Astrocyte (in vitro differentiated cells and primary cell): ENCODE measurements around the gene DNAL1. TPM values are rescaled to one million over a fixed set of nuclear protein-coding genes. Genes with fewer than 3 reads are reported as not detected.

Experiments used
- DNase-seq: peaks from one replicate; pipeline ENCODE4 v3.0.0-alpha.2; 2010; ENCODE audit warnings: low read depth
- FAIRE-seq: peaks from 2 replicates; lab custom pipeline; 2011; peaks lifted over from hg19 to GRCh38; lab: Jason Lieb, UNC
- H2AFZ ChIP-seq: 2 replicates; pipeline ENCODE4 v1.6.0; 2012; ENCODE audit warnings: low read depth, low read length, inconsistent platforms
- H3K27ac ChIP-seq: 2 replicates; pipeline ENCODE4 v1.5.1; 2011; ENCODE audit warnings: low read depth, low read length, inconsistent platforms
- H3K27me3 ChIP-seq: 2 replicates; pipeline ENCODE4 v1.6.0; 2011; ENCODE audit warnings: low read length, inconsistent platforms; ENCODE audit not compliant: insufficient read depth
- H3K36me3 ChIP-seq: 2 replicates; pipeline ENCODE4 v1.5.1; 2011; ENCODE audit warnings: low read length, inconsistent platforms; ENCODE audit not compliant: insufficient read depth
- H3K4me1 ChIP-seq: 2 replicates; pipeline ENCODE4 v1.5.1; 2011; ENCODE audit warnings: low read length, inconsistent platforms; ENCODE audit not compliant: insufficient read depth
- H3K4me2 ChIP-seq: 2 replicates; pipeline ENCODE4 v1.6.0; 2012; ENCODE audit warnings: low read length, inconsistent platforms
- H3K4me3 ChIP-seq: 2 replicates; pipeline ENCODE4 v1.5.1; 2011; ENCODE audit warnings: low read depth, mild to moderate bottlenecking, low read length, inconsistent platforms; ENCODE audit not compliant: insufficient read depth
- H3K79me2 ChIP-seq: 2 replicates; pipeline ENCODE4 v1.6.0; 2012; ENCODE audit warnings: mild to moderate bottlenecking, low read length, inconsistent platforms; ENCODE audit not compliant: insufficient read depth
- H3K9ac ChIP-seq: 2 replicates; pipeline ENCODE4 v1.6.0; 2012; ENCODE audit warnings: mild to moderate bottlenecking, low read length, inconsistent platforms
- H3K9me3 ChIP-seq: 2 replicates; pipeline ENCODE4 v1.5.1; 2012; ENCODE audit warnings: low read depth, mild to moderate bottlenecking, low read length, inconsistent platforms; ENCODE audit not compliant: insufficient read depth
- H4K20me1 ChIP-seq: 2 replicates; pipeline ENCODE4 v1.6.0; 2012; ENCODE audit warnings: low read length, inconsistent platforms; ENCODE audit not compliant: insufficient read depth
- H3K27ac Mint-ChIP-seq: one replicate; pipeline ENCODE4 v1.8.0; 2021; ENCODE audit warnings: mild to moderate bottlenecking, mixed read lengths; ENCODE audit not compliant: unreplicated experiment
- H3K27me3 Mint-ChIP-seq: one replicate; pipeline ENCODE4 v1.8.0; 2021; ENCODE audit warnings: low read depth, mixed read lengths; ENCODE audit not compliant: unreplicated experiment
- H3K36me3 Mint-ChIP-seq: one replicate; pipeline ENCODE4 v1.8.0; 2021; ENCODE audit warnings: low read depth, mixed read lengths; ENCODE audit not compliant: unreplicated experiment
- H3K4me1 Mint-ChIP-seq: one replicate; pipeline ENCODE4 v1.8.0; 2021; ENCODE audit warnings: low read depth, mixed read lengths; ENCODE audit not compliant: unreplicated experiment
- H3K4me3 Mint-ChIP-seq: one replicate; pipeline ENCODE4 v1.8.0; 2021; ENCODE audit warnings: mild to moderate bottlenecking, moderate library complexity, mixed read lengths; ENCODE audit not compliant: unreplicated experiment
- H3K9me3 Mint-ChIP-seq: one replicate; pipeline ENCODE4 v1.8.0; 2021; ENCODE audit warnings: mild to moderate bottlenecking, mixed read lengths; ENCODE audit not compliant: unreplicated experiment
- CTCF ChIP-seq: IDR thresholded peaks from 2 replicates; pipeline ENCODE4 v1.5.1; 2011; ENCODE audit warnings: low read depth, mild to moderate bottlenecking, inconsistent platforms, low read length, moderate library complexity; ENCODE audit not compliant: insufficient read depth
- EZH2 ChIP-seq: IDR thresholded peaks from 2 replicates; pipeline ENCODE4 v1.6.1; 2012; ENCODE audit warnings: mild to moderate bottlenecking, low read length, inconsistent platforms; ENCODE audit not compliant: insufficient read depth
- total RNA-seq: library from RNA; stranded (reverse); gene quantifications from 2 replicates; pipeline ENCODE4 v1.2.1, GENCODE V29; 2021

The DNAL1 gene
- total RNA-seq, 1 donor from 2014 or later = 24.9 TPM

- Histone ChIP-seq H4K20me1 (no peaks in the 10 kb centered on the region), H2AFZ (no peak overlapping the region), H3K4me1 (no peaks in the 10 kb centered on the region), H3K9ac (no peak overlapping the region), H3K27me3 (no peaks in the 10 kb centered on the region), H3K36me3 (peaks cover 6% of the 10 kb centered on the region), H3K4me3 (no peak overlapping the region), H3K4me2 (no peak overlapping the region), H3K9me3 (no peaks in the 10 kb centered on the region), H3K27ac (no peak overlapping the region), H3K79me2 (no peaks in the 10 kb centered on the region)
- TF ChIP-seq CTCF (no peak), EZH2 (no peak)
- no peak overlapping the region for H3K4me3 Mint-ChIP-seq
- no peak for DNase-seq
- FAIRE-seq = no peak
- H3K27ac Mint-ChIP-seq = no peak overlapping the region
- H3K27me3 Mint-ChIP-seq = no peaks in the 10 kb centered on the region
- H3K4me1 Mint-ChIP-seq = peaks cover 3% of the 10 kb centered on the region
- H3K36me3 Mint-ChIP-seq = no peaks in the 10 kb centered on the region
- no peaks in the 10 kb centered on the region for H3K9me3 Mint-ChIP-seq
Measured at GRCh38 chr14:73685328-73685727, 40.5 kb downstream of the DNAL1 start.

- peaks cover 2% of the 10 kb centered on the region for H3K36me3 Mint-ChIP-seq
- H3K27me3 Mint-ChIP-seq = no peaks in the 10 kb centered on the region
- H3K27ac Mint-ChIP-seq = no peak overlapping the region
- no peak overlapping the region for H3K4me3 Mint-ChIP-seq
- Histone ChIP-seq H3K4me3 (no peak overlapping the region), H3K79me2 (no peaks in the 10 kb centered on the region), H3K9me3 (no peaks in the 10 kb centered on the region), H3K27ac (no peak overlapping the region), H3K9ac (no peak overlapping the region), H2AFZ (no peak overlapping the region), H4K20me1 (no peaks in the 10 kb centered on the region), H3K4me2 (no peak overlapping the region), H3K36me3 (peaks cover 6% of the 10 kb centered on the region), H3K27me3 (no peaks in the 10 kb centered on the region), H3K4me1 (no peaks in the 10 kb centered on the region)
- peaks cover 3% of the 10 kb centered on the region for H3K4me1 Mint-ChIP-seq
- no peak for TF ChIP-seq EZH2
- no peak for TF ChIP-seq CTCF
- FAIRE-seq (no peak), DNase-seq (no peak)
- no peaks in the 10 kb centered on the region for H3K9me3 Mint-ChIP-seq
Measured at GRCh38 chr14:73686901-73687300, 42.1 kb downstream of the DNAL1 start.

- H3K27me3 ChIP-seq = no peaks in the 10 kb centered on the region
- no peak overlapping the region for H3K27ac ChIP-seq
- H3K27ac Mint-ChIP-seq = no peak overlapping the region
- no peak overlapping the region for H3K4me3 Mint-ChIP-seq
- H3K79me2 ChIP-seq = no peaks in the 10 kb centered on the region
- H3K4me2 ChIP-seq = no peak overlapping the region
- TF ChIP-seq EZH2 (no peak), CTCF (no peak)
- H3K4me1 Mint-ChIP-seq = peaks cover 5% of the 10 kb centered on the region
- H3K4me1 ChIP-seq = peaks cover 15% of the 10 kb centered on the region
- H3K9ac ChIP-seq = no peak overlapping the region
- no peaks in the 10 kb centered on the region for H3K9me3 ChIP-seq
- DNase-seq (no peak), FAIRE-seq (no peak)
- H3K36me3 ChIP-seq = peaks cover 9% of the 10 kb centered on the region
- H2AFZ ChIP-seq = no peak overlapping the region
- no peak overlapping the region for H3K4me3 ChIP-seq
- no peaks in the 10 kb centered on the region for H3K27me3 Mint-ChIP-seq
- H4K20me1 ChIP-seq = no peaks in the 10 kb centered on the region
- H3K36me3 Mint-ChIP-seq = peaks cover 14% of the 10 kb centered on the region
- no peaks in the 10 kb centered on the region for H3K9me3 Mint-ChIP-seq
Measured at GRCh38 chr14:73694083-73694482, 49.3 kb downstream of the DNAL1 start.
